Tibial artery (tissue), 4 donors: Measurements from ENCODE around the gene CD300H.

Source experiments
- DNase-seq, 2 donors: peaks; one replicate each; pipeline ENCODE4 v3.0.0-alpha.2; 2019
- H3K27ac ChIP-seq, 2 donors: fragments of 200-600 bp; sonication (generic) in 1 of 2; 1 replicate in 1 of 2; 2 replicates in 1 of 2; pipeline ENCODE4 v1.5.1; 2018 to 2019; ENCODE audit warnings: mild to moderate bottlenecking in 1 of 2
- H3K27me3 ChIP-seq, 2 donors: fragments of 200-600 bp; sonication (generic) in 1 of 2; one replicate each; pipeline versions ENCODE4 v1.5.1 to v1.6.0; 2016 to 2019
- H3K36me3 ChIP-seq, 3 donors: fragments of 200-600 bp; sonication (generic) in 2 of 3; one replicate each; pipeline ENCODE4 v1.5.1; 2016 to 2019; ENCODE audit warnings: mild to moderate bottlenecking in 2 of 3
- H3K4me1 ChIP-seq, 4 donors: fragments of 200-600 bp; sonication (generic) in 2 of 4; 1 replicate in 3 of 4; 2 replicates in 1 of 4; pipeline ENCODE4 v1.5.1; 2016 to 2019
- H3K4me3 ChIP-seq, 2 donors: fragments of 200-600 bp; sonication (generic) in 1 of 2; 1 replicate in 1 of 2; 2 replicates in 1 of 2; pipeline ENCODE4 v1.5.1; 2018 to 2019; ENCODE audit warnings: mild to moderate bottlenecking in 2 of 2
- H3K9me3 ChIP-seq, 3 donors: fragments of 200-600 bp; sonication (generic) in 1 of 3; one replicate each; pipeline ENCODE4 v1.5.1; 2016 to 2019
- CTCF ChIP-seq, 2 experiments: fragments of 200-600 bp in 1 of 2; fragments of 450-650 bp in 1 of 2; IDR thresholded peaks; one replicate each; pipeline ENCODE4 v1.5.1; 2017 to 2019; ENCODE audit warnings: antibody characterized with exemption in 2 of 2, mild to moderate bottlenecking in 1 of 2, moderate library complexity in 1 of 2
- intact Hi-C: fragments of 100-400 bp; cut with DNase I; formaldehyde crosslinking; loops from one replicate; pipeline ENCODE4 v1.15.0; 2023; ENCODE audit warnings: low total_unique reads

Gene CD300H

GRCh38 chr17:74546586-74546985, 20.7 kb downstream of the CD300H start:
- no peak overlapping the region for H3K27ac ChIP-seq
- intact Hi-C loops = no loop called here
- no peaks in the 10 kb centered on the region for H3K4me1 ChIP-seq
- H3K4me3 ChIP-seq = no peak overlapping the region
- H3K9me3 ChIP-seq = no peaks in the 10 kb centered on the region
- H3K27me3 ChIP-seq = peaks cover 0 to 17% of the 10 kb centered on the region in 2 donors
- H3K36me3 ChIP-seq = no peaks in the 10 kb centered on the region
- DNase-seq = no peak
- no peak for TF ChIP-seq CTCF (IDR thresholded peaks at IDR 0.05)

GRCh38 chr17:74545843-74546230, 21.5 kb downstream of the CD300H start, which contains the start of gene CD300C:
TSS of gene CD300C (minus strand) at chr17:74546115. CDS start at chr17:74545782, 333 bp downstream.
- peaks cover 0 to 12% of the 10 kb centered on the region in 2 donors for H3K27me3 ChIP-seq
- H3K9me3 ChIP-seq = no peaks in the 10 kb centered on the region
- H3K4me3 ChIP-seq = peak within 1 kb of the TSS in 1 of 2 donors; percentile 22
- TF ChIP-seq CTCF (IDR thresholded peaks at IDR 0.05) = no peak
- no peaks in the 10 kb centered on the region for H3K4me1 ChIP-seq
- H3K27ac ChIP-seq = no peak within 1 kb of the TSS
- intact Hi-C loops = no loop called here
- peak in 1 of 2 donors; percentile 40 for DNase-seq
- no peaks in the 10 kb centered on the region for H3K36me3 ChIP-seq

GRCh38 chr17:74544991-74545842, 22.1 kb downstream of the CD300H start:
- no peak for DNase-seq
- no peak for TF ChIP-seq CTCF (IDR thresholded peaks at IDR 0.05)

GRCh38 chr17:74543891-74544760, 23.2 kb downstream of the CD300H start:
- H3K36me3 ChIP-seq = no peaks in the 10 kb centered on the region
- H3K4me3 ChIP-seq = no peak overlapping the region
- no peak overlapping the region for H3K27ac ChIP-seq
- H3K27me3 ChIP-seq = peaks cover 0 to 9% of the 10 kb centered on the region in 2 donors
- no peaks in the 10 kb centered on the region for H3K4me1 ChIP-seq
- H3K9me3 ChIP-seq = no peaks in the 10 kb centered on the region
- intact Hi-C loops = no loop called here
- DNase-seq = no peak
- TF ChIP-seq CTCF (IDR thresholded peaks at IDR 0.05) = no peak

More at GRCh38 chr17:74544991-74545842, 22.1 kb downstream of the CD300H start:
- H3K27me3 ChIP-seq = peaks cover 0 to 7% of the 10 kb centered on the region in 2 donors
- H3K4me1 ChIP-seq = no peaks in the 10 kb centered on the region
- peak overlapping the region in 1 of 2 donors; percentile 22 for H3K4me3 ChIP-seq
- no peak overlapping the region for H3K27ac ChIP-seq
- H3K36me3 ChIP-seq = no peaks in the 10 kb centered on the region
- intact Hi-C loops = no loop called here
- no peaks in the 10 kb centered on the region for H3K9me3 ChIP-seq

- no peak for TF ChIP-seq CTCF (IDR thresholded peaks at IDR 0.05)
- intact Hi-C loops = no loop called here
- Histone ChIP-seq H3K36me3 (no peaks in the 10 kb centered on the region), H3K27me3 (peaks cover 0 to 9% of the 10 kb centered on the region in 2 donors), H3K4me3 (no peak overlapping the region), H3K27ac (no peak overlapping the region), H3K9me3 (no peaks in the 10 kb centered on the region), H3K4me1 (no peaks in the 10 kb centered on the region)
- no peak for DNase-seq
Measured at GRCh38 chr17:74543406-74543805, 23.9 kb downstream of the CD300H start.
